HL-60 (cell line): ENCODE measurements around the gene BRAT1.

Experiments used
- DNase-seq, 2 experiments: peaks; one replicate each; pipeline ENCODE4 v3.0.0-alpha.2; 2010 to 2020; ENCODE audit warnings: low read depth in 1 of 2, low spot score in 1 of 2
- H3K27ac ChIP-seq: fragments of 250-450 bp; sonication (Bioruptor Pico); replicated peaks from 2 replicates; pipeline ENCODE4 v1.5.1; 2020; ENCODE audit warnings: mild to moderate bottlenecking, moderate library complexity
- H3K27me3 ChIP-seq: fragments of 250-450 bp; sonication (Bioruptor Pico); 2 replicates; pipeline ENCODE4 v1.5.1; 2021; ENCODE audit warnings: mild to moderate bottlenecking, moderate library complexity; ENCODE audit not compliant: insufficient read depth, poor library complexity, severe bottlenecking
- H3K4me3 ChIP-seq: replicated peaks from 2 replicates; pipeline ENCODE4 v1.5.1; 2011; ENCODE audit warnings: mild to moderate bottlenecking, control low read depth, low read length; ENCODE audit not compliant: insufficient read depth
- CTCF ChIP-seq: IDR thresholded peaks from one replicate; pipeline ENCODE4 v1.5.1; 2011; ENCODE audit warnings: low read length, control low read depth, inconsistent platforms; ENCODE audit not compliant: insufficient read depth
- GABPA ChIP-seq: IDR thresholded peaks from 2 replicates; pipeline ENCODE4 v1.6.1; 2012; ENCODE audit warnings: low read depth
- POLR2AphosphoS5 ChIP-seq: IDR thresholded peaks from 2 replicates; pipeline ENCODE4 v1.6.1; 2012; ENCODE audit warnings: low read depth
- REST ChIP-seq: IDR thresholded peaks from 2 replicates; pipeline ENCODE4 v1.6.1; 2012; ENCODE audit warnings: low read depth; ENCODE audit not compliant: insufficient replicate concordance
- SPI1 ChIP-seq: IDR thresholded peaks from 2 replicates; pipeline ENCODE4 v1.6.1; 2012; ENCODE audit warnings: low read depth, mild to moderate bottlenecking, borderline replicate concordance

Gene BRAT1

GRCh38 chr7:2541291-2542010, 13.9 kb downstream of the BRAT1 start:
- TF ChIP-seq SPI1 (no peak), CTCF (no peak), GABPA (no peak), REST (no peak), POLR2AphosphoS5 (no peak)
- no peaks in the 10 kb centered on the region for H3K27me3 ChIP-seq
- no peak for DNase-seq

GRCh38 chr7:2540641-2541051, 14.7 kb downstream of the BRAT1 start:
- no peak overlapping the region for H3K4me3 ChIP-seq
- DNase-seq: no peak

More at GRCh38 chr7:2541291-2542010, 13.9 kb downstream of the BRAT1 start:
- Histone ChIP-seq H3K27ac (no peak overlapping the region), H3K4me3 (no peak overlapping the region)

More at GRCh38 chr7:2540641-2541051, 14.7 kb downstream of the BRAT1 start:
- H3K27ac ChIP-seq: no peak overlapping the region
- no peaks in the 10 kb centered on the region for H3K27me3 ChIP-seq
- TF ChIP-seq REST (no peak), GABPA (no peak), SPI1 (no peak), POLR2AphosphoS5 (no peak), CTCF (no peak)
